HEK293 (cell line): ENCODE results near the gene AXIN1.
A peak's percentile ranks its signal among the peaks of the same experiment; 100 is the strongest.

Source experiments
- CTCF ChIA-PET: fragments of 350-600 bp; formaldehyde crosslinking; extraction: SDS; loops from one replicate; lab custom pipeline; 2021; ENCODE audit warnings: antibody characterized with exemption; lab: Yijun Ruan, JAX
- POLR2A ChIA-PET: fragments of 300-600 bp; formaldehyde crosslinking; extraction: SDS; loops from one replicate; lab custom pipeline; 2020; ENCODE audit warnings: antibody characterized with exemption, inconsistent platforms; lab: Yijun Ruan, JAX
- H3K27ac ChIP-seq: fragments of 200-500 bp; sonication (Bioruptor generic); 2 replicates; pipeline ENCODE4 v1.5.1; 2014; ENCODE audit warnings: low read depth, low read length, control low read depth, inconsistent platforms; ENCODE audit errors: extremely low read depth
- H3K36me3 ChIP-seq, 2 experiments: fragments of 200-500 bp in 1 of 2; sonication (Bioruptor generic) in 1 of 2; 1 replicate in 1 of 2; 2 replicates in 1 of 2; pipeline ENCODE4 v1.5.1; 2014 to 2017; ENCODE audit warnings: inconsistent platforms in 2 of 2, low read length in 2 of 2; ENCODE audit not compliant: control insufficient read depth in 2 of 2, insufficient read depth in 1 of 2
- H3K4me1 ChIP-seq: fragments of 200-500 bp; sonication (Bioruptor generic); 2 replicates; pipeline ENCODE4 v1.5.1; 2014; ENCODE audit warnings: mild to moderate bottlenecking, low read length, inconsistent platforms; ENCODE audit not compliant: control insufficient read depth, insufficient read depth
- H3K4me3 ChIP-seq: 2 replicates; pipeline ENCODE4 v1.5.1; 2011; ENCODE audit warnings: low read depth, mild to moderate bottlenecking, control low read depth, low read length, moderate library complexity
- H3K9me3 ChIP-seq: fragments of 200-500 bp; sonication (Bioruptor generic); 2 replicates; pipeline ENCODE4 v1.5.1; 2014; ENCODE audit warnings: low read depth, low read length, inconsistent platforms; ENCODE audit not compliant: control insufficient read depth, insufficient read depth
- EGR2 ChIP-seq: fragments of 450-650 bp; formaldehyde crosslinking; IDR thresholded peaks from 2 replicates; pipeline ENCODE4 v1.5.1; 2016; ENCODE audit warnings: low read depth, missing biosample characterization, missing genetic modification characterization
- HOXD13 ChIP-seq: sonication (generic); formaldehyde crosslinking; IDR thresholded peaks from 2 replicates; pipeline ENCODE4 v1.8.0; 2022; ENCODE audit warnings: missing genetic modification reagents, borderline replicate concordance
- IKZF3 ChIP-seq: fragments of 450-650 bp; IDR thresholded peaks from 2 replicates; pipeline ENCODE4 v1.5.0; 2018; ENCODE audit warnings: missing biosample characterization, mild to moderate bottlenecking, missing genetic modification characterization, moderate library complexity
- OSR2 ChIP-seq: fragments of 450-650 bp; formaldehyde crosslinking; IDR thresholded peaks from 2 replicates; pipeline ENCODE4 v1.5.1; 2016; ENCODE audit warnings: missing biosample characterization, missing genetic modification characterization
- PRDM1 ChIP-seq: fragments of 450-650 bp; formaldehyde crosslinking; IDR thresholded peaks from 2 replicates; pipeline ENCODE4; 2016; ENCODE audit warnings: missing biosample characterization, missing genetic modification characterization
- SP7 ChIP-seq: fragments of 450-650 bp; formaldehyde crosslinking; IDR thresholded peaks from 2 replicates; pipeline ENCODE4 v1.5.1; 2016; ENCODE audit warnings: missing biosample characterization, missing genetic modification characterization
- ZBTB49 ChIP-seq: fragments of 450-650 bp; formaldehyde crosslinking; IDR thresholded peaks from 2 replicates; pipeline ENCODE4 v1.5.1; 2016; ENCODE audit warnings: missing biosample characterization, missing genetic modification characterization, low read depth
- ZFHX2 ChIP-seq: fragments of 450-650 bp; formaldehyde crosslinking; conservative IDR thresholded peaks from 2 replicates; pipeline ENCODE4 v1.5.1; 2016; ENCODE audit warnings: missing biosample characterization, missing genetic modification characterization
- ZNF18 ChIP-seq: fragments of 450-650 bp; formaldehyde crosslinking; IDR thresholded peaks from 2 replicates; pipeline ENCODE4 v1.5.1; 2016; ENCODE audit warnings: missing biosample characterization, missing genetic modification characterization
- ZNF394 ChIP-seq: fragments of 450-650 bp; formaldehyde crosslinking; IDR thresholded peaks from 2 replicates; pipeline ENCODE4 v1.5.1; 2016; ENCODE audit warnings: missing biosample characterization, missing genetic modification characterization, mild to moderate bottlenecking, moderate library complexity, borderline replicate concordance
- ZNF398 ChIP-seq: fragments of 450-650 bp; formaldehyde crosslinking; IDR thresholded peaks from 2 replicates; pipeline ENCODE4 v1.5.1; 2017; ENCODE audit warnings: missing biosample characterization, missing genetic modification characterization
- ZNF426 ChIP-seq: fragments of 450-650 bp; formaldehyde crosslinking; IDR thresholded peaks from 2 replicates; pipeline ENCODE4 v1.5.1; 2017; ENCODE audit warnings: missing biosample characterization, missing genetic modification characterization, mild to moderate bottlenecking, inconsistent platforms, moderate library complexity
- ZNF449 ChIP-seq: fragments of 450-650 bp; formaldehyde crosslinking; IDR thresholded peaks from 2 replicates; pipeline ENCODE4 v1.5.1; 2017; ENCODE audit warnings: missing biosample characterization, mild to moderate bottlenecking, missing genetic modification characterization, moderate library complexity
- ZNF529 ChIP-seq: fragments of 450-650 bp; formaldehyde crosslinking; IDR thresholded peaks from 2 replicates; pipeline ENCODE4 v1.5.1; 2017; ENCODE audit warnings: missing genetic modification characterization, missing biosample characterization; ENCODE audit not compliant: insufficient replicate concordance
- ZNF571 ChIP-seq: fragments of 450-650 bp; formaldehyde crosslinking; IDR thresholded peaks from 2 replicates; pipeline ENCODE4 v1.5.0; 2017; ENCODE audit warnings: missing biosample characterization, missing genetic modification characterization
- ZNF626 ChIP-seq: fragments of 450-650 bp; sonication (Bioruptor Pico); formaldehyde crosslinking; IDR thresholded peaks from 2 replicates; pipeline ENCODE4 v1.5.1; 2018; ENCODE audit warnings: missing biosample characterization, missing genetic modification characterization, inconsistent platforms
- ZNF629 ChIP-seq: fragments of 450-650 bp; formaldehyde crosslinking; IDR thresholded peaks from 2 replicates; pipeline ENCODE4 v1.5.1; 2017; ENCODE audit warnings: missing biosample characterization, missing genetic modification characterization
- ZNF660 ChIP-seq: fragments of 450-650 bp; IDR thresholded peaks from 2 replicates; pipeline ENCODE4 v1.5.1; 2018; ENCODE audit warnings: missing biosample characterization, mild to moderate bottlenecking, missing genetic modification characterization

AXIN1 gene

GRCh38 chr16:322476-323143, 29.9 kb downstream of the AXIN1 start:
- Histone ChIP-seq H3K4me1 (peaks cover 14% of the 10 kb centered on the region), H3K9me3 (no peaks in the 10 kb centered on the region), H3K4me3 (no peak overlapping the region), H3K36me3 (peaks cover 0 to 24% of the 10 kb centered on the region in 2 experiments; a peak in 1 of 3 replicates), H3K27ac (no peak overlapping the region)
- ChIA-PET POLR2A (interaction anchor here (1.3 to 1.6 kb wide), 2 partner anchors 30 to 94 kb away, joined by 4 to 5 read pairs; partner anchors contain the start of gene AXIN1), CTCF (interaction anchor here (0.7 to 1.3 kb wide), 3 partner anchors 34 to 181 kb away, joined by 3 to 5 read pairs (median 4); no protein-coding TSS in a partner anchor)
- TF ChIP-seq EGR2 (tag by site-specific recombination): 0 out of 2 replicates have a peak, but pooled peaks have one; percentile 5
- TF ChIP-seq ZNF571 (tag by site-specific recombination): no peak

GRCh38 chr16:321532-321931, 31.0 kb downstream of the AXIN1 start:
- H3K4me3 ChIP-seq: no peak overlapping the region
- peaks cover 12% of the 10 kb centered on the region for H3K4me1 ChIP-seq
- H3K36me3 ChIP-seq: peaks cover 0 to 28% of the 10 kb centered on the region in 2 experiments; a peak in 1 of 3 replicates
- no peak overlapping the region for H3K27ac ChIP-seq
- ChIA-PET POLR2A (interaction anchor here (1.6 kb wide), 1 partner anchor 31 kb away, joined by 5 read pairs; the partner anchor contains the start of gene AXIN1), CTCF (interaction anchor here (1.3 kb wide), 1 partner anchor 40 kb away, joined by 5 read pairs; no protein-coding TSS in a partner anchor)
- no peaks in the 10 kb centered on the region for H3K9me3 ChIP-seq
- no peak for TF ChIP-seq ZNF529 (tag by site-specific recombination)
- no peak for TF ChIP-seq ZNF398 (tag by site-specific recombination)
- TF ChIP-seq SP7: no peak
- TF ChIP-seq EGR2 (tag by site-specific recombination): peak; percentile 86

GRCh38 chr16:320206-320605, 32.3 kb downstream of the AXIN1 start:
- no peaks in the 10 kb centered on the region for H3K9me3 ChIP-seq
- peaks cover 10% of the 10 kb centered on the region for H3K4me1 ChIP-seq
- no peak overlapping the region for H3K4me3 ChIP-seq
- H3K27ac ChIP-seq: no peak overlapping the region
- POLR2A ChIA-PET: no interaction called here
- TF ChIP-seq ZNF394 (no peak), ZNF426 (tag by site-specific recombination) (no peak), ZNF626 (tag by site-specific recombination) (no peak), OSR2 (no peak), ZNF398 (tag by site-specific recombination) (no peak), IKZF3 (no peak), ZFHX2 (tag by site-specific recombination) (no peak), ZNF18 (tag by site-specific recombination) (no peak), PRDM1 (tag by site-specific recombination) (no peak), ZNF660 (tag by site-specific recombination) (no peak), ZNF449 (no peak), HOXD13 (CRISPR knock-in tag) (no peak), ZNF629 (tag by site-specific recombination) (no peak), ZBTB49 (no peak)
- TF ChIP-seq, all 188 proteins: peak for 0
- peaks cover 0 to 28% of the 10 kb centered on the region in 2 experiments; a peak in 1 of 3 replicates for H3K36me3 ChIP-seq
- CTCF ChIA-PET: interaction anchor here (1.1 kb wide), 1 partner anchor 16 kb away, joined by 3 read pairs; no protein-coding TSS in a partner anchor
